GM18526 (cell line): ENCODE data around the gene CARNS1.

Source experiments
- POLR2A ChIP-seq: IDR thresholded peaks from 3 replicates; pipeline ENCODE4 v1.6.1; 2011; ENCODE audit not compliant: insufficient read length; ENCODE audit errors: extremely low read depth

Gene CARNS1

GRCh38 chr11:67400251-67400941 is 15.1 kb upstream of the CARNS1 start:
- no peak for TF ChIP-seq POLR2A

- no peak for TF ChIP-seq POLR2A
Measured at GRCh38 chr11:67400942-67401494, 14.5 kb upstream of the CARNS1 start.

- peak; percentile 89 for TF ChIP-seq POLR2A
Measured at GRCh38 chr11:67401495-67402191, 13.8 kb upstream of the CARNS1 start, which contains the start of gene PPP1CA. Gene PPP1CA, minus strand, starts transcription at chr11:67401858. Its CDS starts 76 bp downstream, at chr11:67401782.

GRCh38 chr11:67404515-67405195 is 10.8 kb upstream of the CARNS1 start:
- TF ChIP-seq POLR2A = no peak

- TF ChIP-seq POLR2A = no peak
Measured at GRCh38 chr11:67405196-67405567, 10.3 kb upstream of the CARNS1 start.

GRCh38 chr11:67405688-67406339 is 9.7 kb upstream of the CARNS1 start:
- no peak for TF ChIP-seq POLR2A

- TF ChIP-seq POLR2A = no peak
Measured at GRCh38 chr11:67406420-67406968, 9.0 kb upstream of the CARNS1 start.

GRCh38 chr11:67406969-67407687 is 8.3 kb upstream of the CARNS1 start:
- TF ChIP-seq POLR2A = no peak

GRCh38 chr11:67407688-67408163 is 7.8 kb upstream of the CARNS1 start:
- no peak for TF ChIP-seq POLR2A

GRCh38 chr11:67408437-67409200 is 6.9 kb upstream of the CARNS1 start:
- no peak for TF ChIP-seq POLR2A

GRCh38 chr11:67409261-67409666 is 6.2 kb upstream of the CARNS1 start:
- peak; percentile 62 for TF ChIP-seq POLR2A

- TF ChIP-seq POLR2A = no peak
Measured at GRCh38 chr11:67409781-67410368, 5.6 kb upstream of the CARNS1 start.

GRCh38 chr11:67410369-67410831 is 5.1 kb upstream of the CARNS1 start:
- TF ChIP-seq POLR2A = no peak
